GM21529 (cell line): Measurements from ENCODE around the gene KHK.
"Not testable (repeated sequence)": the region's sequence is repeated elsewhere in the genome, so short reads cannot be mapped to it uniquely, and the experiment has no call there.

Source experiments
- ATAC-seq: cut with Tn5 transposase; IDR thresholded peaks from one replicate; pipeline ENCODE4 v1.9.1; 2021; ENCODE audit not compliant: unreplicated experiment

KHK gene

GRCh38 chr2:27059141-27059820 is 27.3 kb upstream of the KHK start:
- no peak for ATAC-seq

- no peak for ATAC-seq
These were observed 26.2 kb upstream of the KHK start for GRCh38 chr2:27060323-27060722.

GRCh38 chr2:27065128-27065527 is 21.4 kb upstream of the KHK start:
- ATAC-seq, result no peak

- no peak for ATAC-seq
These were observed 19.2 kb upstream of the KHK start for GRCh38 chr2:27067385-27067784.

- ATAC-seq, result no peak
These were observed 17.1 kb upstream of the KHK start for GRCh38 chr2:27069436-27069835.

GRCh38 chr2:27069961-27070618 is 16.5 kb upstream of the KHK start:
- no peak for ATAC-seq

GRCh38 chr2:27070653-27071276 is 15.8 kb upstream of the KHK start:
- ATAC-seq, result no peak

- peak; percentile 79 for ATAC-seq
These were observed 15.1 kb upstream of the KHK start, which contains the start of gene OST4 for GRCh38 chr2:27071277-27071989. Gene OST4, minus strand, starts transcription at chr2:27071654.

- no peak for ATAC-seq
These were observed 14.4 kb upstream of the KHK start for GRCh38 chr2:27071990-27072830.

- no peak for ATAC-seq
These were observed 13.7 kb upstream of the KHK start for GRCh38 chr2:27072920-27073319.

GRCh38 chr2:27073782-27074181 is 12.8 kb upstream of the KHK start:
- no peak for ATAC-seq

GRCh38 chr2:27074738-27075565 is 11.6 kb upstream of the KHK start:
- ATAC-seq, result no peak

GRCh38 chr2:27075566-27075871 is 11.1 kb upstream of the KHK start:
- ATAC-seq, result not testable (repeated sequence)

- ATAC-seq, result no peak
These were observed 10.2 kb upstream of the KHK start for GRCh38 chr2:27076323-27076722.

- ATAC-seq, result no peak
These were observed 9.3 kb upstream of the KHK start for GRCh38 chr2:27077231-27077630.

GRCh38 chr2:27078267-27079194 is 8.0 kb upstream of the KHK start, which contains the start of gene EMILIN1:
Gene EMILIN1, plus strand, starts transcription at chr2:27078615. Its CDS starts 451 bp downstream, at chr2:27079066.
- no peak for ATAC-seq

- no peak for ATAC-seq
These were observed 7.1 kb upstream of the KHK start for GRCh38 chr2:27079233-27080139.

- no peak for ATAC-seq
These were observed 6.5 kb upstream of the KHK start for GRCh38 chr2:27080140-27080469.
